GM12878 (cell line): ENCODE results near the gene RFTN2. TPM values are rescaled to one million over a fixed set of nuclear protein-coding genes. Genes with fewer than 3 reads are reported as not detected.

Experiments
- GATAD2B ChIP-seq: fragments of 450-650 bp; conservative IDR thresholded peaks from 2 replicates; pipeline ENCODE4 v1.6.1; 2017; ENCODE audit warnings: low read depth, mild to moderate bottlenecking, moderate library complexity
- RB1 ChIP-seq: fragments of 450-650 bp; formaldehyde crosslinking; IDR thresholded peaks from 2 replicates; pipeline ENCODE4 v1.6.1; 2017; ENCODE audit warnings: mild to moderate bottlenecking, borderline replicate concordance
- ZNF384 ChIP-seq: IDR thresholded peaks from 2 replicates; pipeline ENCODE4 v1.6.1; 2012; ENCODE audit warnings: low read depth, mild to moderate bottlenecking, low read length, improper control_type of control experiment, borderline replicate concordance
- polyA plus RNA-seq, 11 experiments: library from polyadenylated mRNA; depleted of rRNA in 4 of 11; unstranded in 6 of 11; stranded (reverse) in 5 of 11; fragments of >200 nt; fragmentation: Nextera tagmentation in 4 of 11; fragmentation: Illumina TruSeq in 1 of 11; extraction: Ambion mirVana in 4 of 11; extraction: Trizol in 1 of 11; gene quantifications; 1 replicate in 1 of 11; 2 replicates in 10 of 11; pipeline versions ENCODE4 v1.2.1 to v1.2.3, GENCODE V29; 2011 to 2016; ENCODE audit warnings: inconsistent platforms in 2 of 11, missing spikeins in 2 of 11, low read depth in 1 of 11
- total RNA-seq, 4 experiments: library from RNA; depleted of rRNA in 3 of 4; stranded (reverse); fragments of >200 nt in 3 of 4; fragmentation: Illumina TruSeq in 1 of 4; extraction: Trizol in 1 of 4; gene quantifications; 2 replicates each; pipeline versions ENCODE4 v1.2.1 to v1.2.3, GENCODE V29; 2013 to 2021
- TF ChIP-seq, protein P1 (sequence below): fragments of 450-650 bp; IDR thresholded peaks from 2 replicates; pipeline ENCODE4 v1.6.1; 2017; ENCODE audit warnings: mild to moderate bottlenecking, moderate library complexity
- TF ChIP-seq, protein P2 (sequence below): fragments of 450-650 bp; IDR thresholded peaks from 2 replicates; pipeline ENCODE4 v1.6.1; 2016; ENCODE audit warnings: mild to moderate bottlenecking, moderate library complexity, borderline replicate concordance

Gene RFTN2
- total and polyA plus RNA-seq, 10 of the 15 experiments (the other 5 are each of a cell fraction or from before 2014, with no cell fraction given) = 0.09 to 0.23 TPM; not detected in 8

DNA sequence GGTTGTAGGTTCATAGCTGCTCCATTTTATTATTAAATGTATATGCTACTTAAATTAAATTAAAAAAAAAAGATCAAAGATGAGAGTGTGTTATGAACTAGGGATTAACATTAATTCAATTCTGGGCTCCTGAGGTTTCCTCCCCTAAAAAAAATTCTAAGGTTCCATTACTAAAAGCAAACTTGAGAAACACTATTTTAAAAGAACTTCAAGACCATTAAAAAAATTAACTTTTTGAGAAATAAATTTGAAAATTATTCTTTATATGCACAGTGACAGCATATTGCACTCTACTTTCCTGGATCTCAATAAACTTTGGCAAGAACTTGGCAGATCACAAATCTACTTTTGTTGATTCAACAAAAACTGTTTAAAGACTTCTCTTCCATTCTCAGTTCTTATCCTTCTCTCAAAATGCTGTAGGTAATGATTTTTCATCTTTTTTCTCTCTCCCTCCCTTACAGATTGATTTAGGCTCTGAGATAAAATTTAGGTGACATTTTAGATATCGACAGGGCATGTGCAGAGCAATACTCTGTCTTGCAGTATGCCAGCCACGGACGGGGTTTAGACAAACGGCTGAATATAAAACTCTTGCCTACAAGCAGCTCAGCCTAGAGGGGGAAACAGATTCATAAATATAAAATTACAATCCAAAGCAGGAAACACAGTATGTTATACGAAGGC is 29.2 kb upstream of the RFTN2 start (continued):
- TF ChIP-seq, protein P1, sequence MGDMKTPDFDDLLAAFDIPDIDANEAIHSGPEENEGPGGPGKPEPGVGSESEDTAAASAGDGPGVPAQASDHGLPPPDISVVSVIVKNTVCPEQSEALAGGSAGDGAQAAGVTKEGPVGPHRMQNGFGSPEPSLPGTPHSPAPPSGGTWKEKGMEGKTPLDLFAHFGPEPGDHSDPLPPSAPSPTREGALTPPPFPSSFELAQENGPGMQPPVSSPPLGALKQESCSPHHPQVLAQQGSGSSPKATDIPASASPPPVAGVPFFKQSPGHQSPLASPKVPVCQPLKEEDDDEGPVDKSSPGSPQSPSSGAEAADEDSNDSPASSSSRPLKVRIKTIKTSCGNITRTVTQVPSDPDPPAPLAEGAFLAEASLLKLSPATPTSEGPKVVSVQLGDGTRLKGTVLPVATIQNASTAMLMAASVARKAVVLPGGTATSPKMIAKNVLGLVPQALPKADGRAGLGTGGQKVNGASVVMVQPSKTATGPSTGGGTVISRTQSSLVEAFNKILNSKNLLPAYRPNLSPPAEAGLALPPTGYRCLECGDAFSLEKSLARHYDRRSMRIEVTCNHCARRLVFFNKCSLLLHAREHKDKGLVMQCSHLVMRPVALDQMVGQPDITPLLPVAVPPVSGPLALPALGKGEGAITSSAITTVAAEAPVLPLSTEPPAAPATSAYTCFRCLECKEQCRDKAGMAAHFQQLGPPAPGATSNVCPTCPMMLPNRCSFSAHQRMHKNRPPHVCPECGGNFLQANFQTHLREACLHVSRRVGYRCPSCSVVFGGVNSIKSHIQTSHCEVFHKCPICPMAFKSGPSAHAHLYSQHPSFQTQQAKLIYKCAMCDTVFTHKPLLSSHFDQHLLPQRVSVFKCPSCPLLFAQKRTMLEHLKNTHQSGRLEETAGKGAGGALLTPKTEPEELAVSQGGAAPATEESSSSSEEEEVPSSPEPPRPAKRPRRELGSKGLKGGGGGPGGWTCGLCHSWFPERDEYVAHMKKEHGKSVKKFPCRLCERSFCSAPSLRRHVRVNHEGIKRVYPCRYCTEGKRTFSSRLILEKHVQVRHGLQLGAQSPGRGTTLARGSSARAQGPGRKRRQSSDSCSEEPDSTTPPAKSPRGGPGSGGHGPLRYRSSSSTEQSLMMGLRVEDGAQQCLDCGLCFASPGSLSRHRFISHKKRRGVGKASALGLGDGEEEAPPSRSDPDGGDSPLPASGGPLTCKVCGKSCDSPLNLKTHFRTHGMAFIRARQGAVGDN = peak; percentile 65; the same call in 1 of the 2 replicates
- TF ChIP-seq, protein P2, sequence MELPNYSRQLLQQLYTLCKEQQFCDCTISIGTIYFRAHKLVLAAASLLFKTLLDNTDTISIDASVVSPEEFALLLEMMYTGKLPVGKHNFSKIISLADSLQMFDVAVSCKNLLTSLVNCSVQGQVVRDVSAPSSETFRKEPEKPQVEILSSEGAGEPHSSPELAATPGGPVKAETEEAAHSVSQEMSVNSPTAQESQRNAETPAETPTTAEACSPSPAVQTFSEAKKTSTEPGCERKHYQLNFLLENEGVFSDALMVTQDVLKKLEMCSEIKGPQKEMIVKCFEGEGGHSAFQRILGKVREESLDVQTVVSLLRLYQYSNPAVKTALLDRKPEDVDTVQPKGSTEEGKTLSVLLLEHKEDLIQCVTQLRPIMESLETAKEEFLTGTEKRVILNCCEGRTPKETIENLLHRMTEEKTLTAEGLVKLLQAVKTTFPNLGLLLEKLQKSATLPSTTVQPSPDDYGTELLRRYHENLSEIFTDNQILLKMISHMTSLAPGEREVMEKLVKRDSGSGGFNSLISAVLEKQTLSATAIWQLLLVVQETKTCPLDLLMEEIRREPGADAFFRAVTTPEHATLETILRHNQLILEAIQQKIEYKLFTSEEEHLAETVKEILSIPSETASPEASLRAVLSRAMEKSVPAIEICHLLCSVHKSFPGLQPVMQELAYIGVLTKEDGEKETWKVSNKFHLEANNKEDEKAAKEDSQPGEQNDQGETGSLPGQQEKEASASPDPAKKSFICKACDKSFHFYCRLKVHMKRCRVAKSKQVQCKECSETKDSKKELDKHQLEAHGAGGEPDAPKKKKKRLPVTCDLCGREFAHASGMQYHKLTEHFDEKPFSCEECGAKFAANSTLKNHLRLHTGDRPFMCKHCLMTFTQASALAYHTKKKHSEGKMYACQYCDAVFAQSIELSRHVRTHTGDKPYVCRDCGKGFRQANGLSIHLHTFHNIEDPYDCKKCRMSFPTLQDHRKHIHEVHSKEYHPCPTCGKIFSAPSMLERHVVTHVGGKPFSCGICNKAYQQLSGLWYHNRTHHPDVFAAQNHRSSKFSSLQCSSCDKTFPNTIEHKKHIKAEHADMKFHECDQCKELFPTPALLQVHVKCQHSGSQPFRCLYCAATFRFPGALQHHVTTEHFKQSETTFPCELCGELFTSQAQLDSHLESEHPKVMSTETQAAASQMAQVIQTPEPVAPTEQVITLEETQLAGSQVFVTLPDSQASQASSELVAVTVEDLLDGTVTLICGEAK = peak; percentile 28; the same call in 1 of the 2 replicates
- TF ChIP-seq RB1 (0 out of 2 replicates have a peak, but pooled peaks have one; percentile 30), ZNF384 (no peak), GATAD2B (no peak)
